Mammary epithelial cell (primary cell): ENCODE measurements around the gene SPRR2F.

ENCODE experiments used
- CTCF ChIP-seq, 2 donors: IDR thresholded peaks in 1 of 2; conservative IDR thresholded peaks in 1 of 2; 2 replicates each; pipeline ENCODE4 v1.5.1; 2011 to 2012; ENCODE audit warnings: inconsistent platforms in 2 of 2, low read length in 2 of 2, mild to moderate bottlenecking in 2 of 2, control low read depth in 1 of 2, low read depth in 1 of 2; ENCODE audit not compliant: insufficient read depth in 1 of 2; ENCODE audit errors: extremely low read depth in 1 of 2
- EZH2 ChIP-seq: IDR thresholded peaks from 2 replicates; pipeline ENCODE4 v1.6.1; 2012; ENCODE audit warnings: low read length, inconsistent platforms, borderline replicate concordance

GRCh38 chr1:153122831-153123421 is 9.6 kb upstream of the SPRR2F start:
- TF ChIP-seq CTCF (conservative IDR thresholded peaks at IDR 0.05 in 1 of 2, IDR thresholded peaks at IDR 0.05 in 1 of 2; ENCODE audit: extremely low read depth in 1 of 2, insufficient read depth in 1 of 2, low read depth in 1 of 2, low read length in 2 of 2), result no peak
- no peak for TF ChIP-seq EZH2
